ENCODE measurements around the gene SPPL2C. TPM values are rescaled to one million over a fixed set of nuclear protein-coding genes. Genes with fewer than 3 reads are reported as not detected.

SPPL2C gene
- total RNA-seq, 8 experiments from 2014 or later = 0.07 to 0.47 (median 0.14) TPM; not detected in 1

- 0 to 20% (median 2%) methylated on average over 1 to 18 of the region's 55 CpGs; no CpG with 5 or more reads in 4 of the 10 experiments for WGBS, 10 experiments
- peak overlapping the region; percentile 56 to 70 (median 61) for H3K4me3 ChIP-seq
- peak in 2 of 8 experiments; percentile 0 to 1 for ATAC-seq (replicated peaks in 6 of 8)
- peak overlapping the region; percentile 71 to 81 for H3K27ac ChIP-seq
- in situ Hi-C loops (cut with MboI; ENCODE audit: low pct_unique_long_range_greater_than_20kb in 2 of 9, low sequenced_read_pairs in 9 of 9, unreplicated experiment in 9 of 9) = no loop called here
- H3K4me1 ChIP-seq (replicated peaks in 1 of 2) = no peaks in the 10 kb centered on the region
These were observed 51.5 kb downstream of the SPPL2C start for GRCh38 chr17:45895969-45896785.

Other genes starting within 250 kb of the SPPL2C start
- 10 to 100 TPM in 1 of 8 experiments, 1 to 10 TPM in 4, under 1 TPM in 2, not detected in 1; 0.21 to 10.3 (median 1.7) TPM for gene CRHR1, start 60.6 kb upstream of the SPPL2C start, total RNA-seq
- gene MAPT, start 49.7 kb downstream of the SPPL2C start, total RNA-seq = 100 to 1,000 TPM in 4 of 8 experiments, 10 to 100 TPM in 1, 1 to 10 TPM in 3; 1.7 to 159 (median 84.5) TPM
- gene STH, start 154.4 kb downstream of the SPPL2C start, total RNA-seq = under 1 TPM in 1 of 8 experiments, not detected in 7; 0.78 TPM

All from motor neuron (in vitro differentiated cells).